Ovary (tissue), 10 donors: ENCODE results near the gene FAM72A. TPM values are rescaled to one million over a fixed set of nuclear protein-coding genes. Genes with fewer than 3 reads are reported as not detected.
A peak's percentile ranks its signal among the peaks of the same experiment; 100 is the strongest.
"Not testable (repeated sequence)": the region's sequence is repeated elsewhere in the genome, so short reads cannot be mapped to it uniquely, and the experiment has no call there.

Experiments
- DNase-seq, 5 donors: peaks; one replicate each; pipeline ENCODE4 v3.0.0-alpha.2; 2019 to 2020
- H3K27ac ChIP-seq, 2 donors: fragments of 200-600 bp; one replicate each; pipeline versions ENCODE4 v1.5.1 to v1.8.0; 2019 to 2022
- H3K27me3 ChIP-seq: fragments of 200-600 bp; one replicate; pipeline ENCODE4 v1.8.0; 2022
- H3K36me3 ChIP-seq: fragments of 200-600 bp; sonication (generic); one replicate; pipeline ENCODE4 v1.5.1; 2019
- H3K4me1 ChIP-seq: one replicate; pipeline ENCODE4 v1.8.1; 2013; ENCODE audit warnings: mild to moderate bottlenecking, moderate library complexity; ENCODE audit not compliant: insufficient read depth
- H3K4me3 ChIP-seq: fragments of 200-600 bp; sonication (generic); one replicate; pipeline ENCODE4 v1.5.1; 2017
- H3K9me3 ChIP-seq, 2 donors: fragments of 200-600 bp in 1 of 2; sonication (generic) in 1 of 2; one replicate each; pipeline versions ENCODE4 v1.5.1 to v1.8.1; 2013 to 2019; ENCODE audit warnings: mild to moderate bottlenecking in 1 of 2, moderate library complexity in 1 of 2
- WGBS, 3 donors: extraction: QIAGEN DNeasy Blood & Tissue Kit in 1 of 3; methylation state at CpG; one replicate each; pipeline versions ENCODE4 v1.1.5 to v1.1.7; 2013 to 2017; 5-methylcytosine and 5-hydroxymethylcytosine counted together
- intact Hi-C, 4 donors: fragments of 100-400 bp; cut with DNase I; formaldehyde crosslinking; loops; one replicate each; pipeline versions ENCODE4 v1.11.0 to v1.15.1; 2022 to 2023
- long read RNA-seq, 3 donors: library from polyadenylated mRNA in 2 of 3; unstranded in 2 of 3; transcript quantifications; one replicate each; pipeline ENCODE4 v2.0.0 and lab custom pipeline, GENCODE V29; 2021 to 2026
- polyA plus RNA-seq, 2 donors: library from polyadenylated mRNA; stranded (reverse); fragments of 200-250 nt in 1 of 2; fragments of 350-450 nt in 1 of 2; fragmentation: Illumina TruSeq in 1 of 2; extraction: RNeasy Lipid Tissue Mini Kit (QIAGEN cat#74804) in 1 of 2; gene quantifications; one replicate each; pipeline ENCODE4 v1.2.3, GENCODE V29; 2013 to 2014
- total RNA-seq, 7 donors: library from RNA; depleted of rRNA in 2 of 7; stranded (reverse); fragments of >200 nt in 2 of 7; fragmentation: NEBNext Ultra II Directional in 3 of 7; extraction: Animal tissue kit (Norgen Biotek cat#: 25700) in 3 of 7; gene quantifications; one replicate each; pipeline versions ENCODE4 v1.1.0 to v1.2.4, GENCODE V29; 2016 to 2023
- donor health status: DM: no; HTN: no; CAD: no; lungs with moderate emphysema.
- donor health status: DM: no; HTN: no; CAD: no.
- donor health status: Bipolar disorder and iron deficiency.
- donor health status: DM: yes; HTN: yes; CAD: no.
- donor health status: DM: no; HTN: no; CAD: no.
- donor health status: DM: yes; HTN: yes; CAD: no.

FAM72A gene
- total RNA-seq: 1 to 10 TPM in 4 of 7 donors, under 1 TPM in 3; 0.68 to 2.7 (median 2.0) TPM
- polyA plus RNA-seq: 1 to 10 TPM; 1.3 to 1.5 TPM
- long read RNA-seq, donor 1, partial matches to known transcripts: 0 of 2 reads
- long read RNA-seq, donor 1, other reads (novel, unspliced or antisense): 1 of 2 reads
- long read RNA-seq, donor 2, partial matches to known transcripts: 0 of 7 reads
- long read RNA-seq, donor 2, other reads (novel, unspliced or antisense): 0 of 7 reads
- long read RNA-seq, donor 3, partial matches to known transcripts: 1 of 3 reads
- long read RNA-seq, donor 3, other reads (novel, unspliced or antisense): 1 of 3 reads

DNA sequence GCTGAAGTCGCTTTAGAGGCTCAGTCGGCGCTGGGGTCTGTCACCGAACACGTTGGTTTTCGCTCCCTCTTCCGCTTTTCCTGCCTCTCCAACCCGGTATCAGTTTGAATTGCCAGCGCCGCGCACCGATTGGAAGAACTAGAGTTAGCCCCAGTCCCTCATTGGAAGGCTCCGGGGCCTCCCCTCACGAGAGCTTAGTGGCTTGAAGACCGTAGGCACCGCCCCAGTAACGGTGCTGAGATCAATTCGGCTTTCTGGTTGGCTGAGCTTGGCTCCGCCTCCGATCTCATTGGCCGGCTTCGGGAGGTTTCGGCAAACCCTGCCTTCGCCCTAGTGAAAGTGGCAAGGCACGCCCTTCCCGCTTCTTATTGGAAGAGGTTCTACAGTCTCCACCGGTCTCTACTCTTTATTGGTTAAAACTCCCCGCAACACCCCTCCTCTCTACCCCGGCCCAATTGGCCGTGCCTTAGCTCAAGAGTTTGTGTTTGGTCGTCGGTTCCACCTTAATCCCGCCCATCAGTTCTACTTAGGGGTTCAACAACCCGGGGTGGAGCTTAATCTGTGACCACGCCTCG, at the start of gene FAM72A:
Gene FAM72A, minus strand, starts transcription at position 51 of the 575 bp plus-strand sequence. CDS start 814 bp downstream, outside the sequence.
- Histone ChIP-seq H3K27ac (peak within 1 kb of the TSS; percentile 79 to 92), H3K4me3 (peak within 1 kb of the TSS; percentile 43)
- H3K27me3 ChIP-seq, H3K36me3 ChIP-seq, H3K4me1 ChIP-seq, H3K9me3 ChIP-seq, intact Hi-C loops: not testable (repeated sequence)
- WGBS, 3 donors: 0 to 1% (median 0%) methylated on average over 16 to 20 of the region's 36 CpGs
- peak; percentile 95 to 98 (median 96) for DNase-seq

DNA sequence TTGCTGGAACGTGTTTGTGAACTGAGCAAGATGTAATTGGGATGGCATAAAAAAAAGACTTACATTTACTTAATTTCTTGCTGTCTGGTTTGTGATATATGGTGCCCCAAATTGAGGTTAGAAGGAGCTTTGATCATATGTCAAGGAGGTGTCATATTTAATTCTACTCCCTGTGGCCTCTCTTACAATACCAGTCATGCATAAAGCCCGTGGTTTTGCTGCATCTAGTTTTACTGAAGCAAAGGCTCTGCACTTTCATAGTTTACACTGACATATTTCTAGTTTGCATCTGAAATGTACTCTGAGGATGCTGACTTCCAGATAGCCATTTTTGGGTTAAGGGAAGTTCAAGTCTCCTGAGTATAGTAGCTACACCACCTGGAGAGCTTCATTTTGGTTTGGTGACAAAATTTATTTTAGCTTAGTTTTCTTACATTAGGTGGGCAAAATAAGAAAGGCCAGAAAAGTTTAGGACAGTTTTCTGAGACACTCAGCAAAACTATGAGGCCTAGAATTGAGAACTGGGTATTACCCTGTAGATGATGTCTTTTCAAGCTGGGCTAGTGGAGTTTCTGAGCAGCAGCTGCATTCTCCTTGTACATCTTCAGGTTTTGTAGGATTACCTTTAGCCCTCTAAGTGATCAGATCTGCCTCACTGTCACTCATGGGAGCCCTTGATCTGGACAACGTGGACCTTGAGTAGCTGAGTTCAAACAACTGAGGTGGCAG, 48.5 kb upstream of the FAM72A start:
- not testable (repeated sequence) for H3K27me3 ChIP-seq, H3K9me3 ChIP-seq
- WGBS, 3 donors: 57 to 83% (median 79%) methylated on average over 1 to 2 of the region's 3 CpGs

GRCh38 chr1:206246129-206246886, 43.7 kb upstream of the FAM72A start:
- DNase-seq, H3K27me3 ChIP-seq, H3K27ac ChIP-seq, H3K36me3 ChIP-seq, intact Hi-C loops, H3K9me3 ChIP-seq, H3K4me1 ChIP-seq, H3K4me3 ChIP-seq: not testable (repeated sequence)
- WGBS, 3 donors: no CpG with 5 or more reads among the region's 10 CpGs

More for the DNA sequence above, 48.5 kb upstream of the FAM72A start:
- DNase-seq, H3K36me3 ChIP-seq, H3K4me1 ChIP-seq, H3K27ac ChIP-seq, intact Hi-C loops, H3K4me3 ChIP-seq: not testable (repeated sequence)

DNA sequence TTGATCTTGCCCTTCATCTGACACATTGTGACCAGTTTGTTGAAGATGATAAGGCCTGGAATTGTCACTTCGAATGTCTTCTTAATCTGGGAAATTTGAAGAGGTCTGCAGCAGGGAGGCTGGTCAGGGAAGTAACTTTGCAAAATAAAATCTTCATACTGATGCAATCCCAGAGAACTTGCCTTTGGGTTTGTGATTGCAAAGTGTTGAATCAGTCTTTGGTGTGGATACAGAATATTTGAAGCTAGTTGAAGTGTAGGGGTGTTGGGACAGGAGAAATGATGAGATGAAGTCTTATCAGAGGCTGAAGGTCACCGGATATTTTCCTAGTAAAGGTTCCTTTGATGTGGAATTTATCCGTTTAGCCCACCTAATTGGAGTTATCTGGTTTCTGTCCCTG, 42.8 kb upstream of the FAM72A start:
- H3K27ac ChIP-seq, H3K36me3 ChIP-seq, H3K4me1 ChIP-seq, DNase-seq, H3K27me3 ChIP-seq, intact Hi-C loops, H3K9me3 ChIP-seq, H3K4me3 ChIP-seq: not testable (repeated sequence)
- 72 to 88% (median 83%) methylated on average over 1 of the region's 3 CpGs for WGBS, 3 donors

GRCh38 chr1:206243335-206243734, 40.7 kb upstream of the FAM72A start:
- H3K9me3 ChIP-seq, H3K36me3 ChIP-seq, H3K4me1 ChIP-seq, intact Hi-C loops, H3K27ac ChIP-seq, H3K27me3 ChIP-seq, H3K4me3 ChIP-seq, DNase-seq: not testable (repeated sequence)
- 67 to 71% (median 69%) methylated on average over 1 to 3 of the region's 3 CpGs for WGBS, 3 donors

- H3K9me3 ChIP-seq, H3K36me3 ChIP-seq, H3K4me1 ChIP-seq, H3K27me3 ChIP-seq, intact Hi-C loops, H3K4me3 ChIP-seq, H3K27ac ChIP-seq, DNase-seq: not testable (repeated sequence)
- 93 to 100% (median 93%) methylated on average over 4 of the region's 4 CpGs for WGBS, 3 donors
Observed at GRCh38 chr1:206240288-206240687, 37.6 kb upstream of the FAM72A start.

- H3K27me3 ChIP-seq, H3K36me3 ChIP-seq, H3K4me3 ChIP-seq, DNase-seq, H3K4me1 ChIP-seq, H3K27ac ChIP-seq, intact Hi-C loops, H3K9me3 ChIP-seq: not testable (repeated sequence)
- WGBS, 3 donors: 100% methylated on average over 1 of the region's 2 CpGs; no CpG with 5 or more reads in 2 of the 3 donors
Observed at GRCh38 chr1:206235190-206235589, 32.6 kb upstream of the FAM72A start.

DNA sequence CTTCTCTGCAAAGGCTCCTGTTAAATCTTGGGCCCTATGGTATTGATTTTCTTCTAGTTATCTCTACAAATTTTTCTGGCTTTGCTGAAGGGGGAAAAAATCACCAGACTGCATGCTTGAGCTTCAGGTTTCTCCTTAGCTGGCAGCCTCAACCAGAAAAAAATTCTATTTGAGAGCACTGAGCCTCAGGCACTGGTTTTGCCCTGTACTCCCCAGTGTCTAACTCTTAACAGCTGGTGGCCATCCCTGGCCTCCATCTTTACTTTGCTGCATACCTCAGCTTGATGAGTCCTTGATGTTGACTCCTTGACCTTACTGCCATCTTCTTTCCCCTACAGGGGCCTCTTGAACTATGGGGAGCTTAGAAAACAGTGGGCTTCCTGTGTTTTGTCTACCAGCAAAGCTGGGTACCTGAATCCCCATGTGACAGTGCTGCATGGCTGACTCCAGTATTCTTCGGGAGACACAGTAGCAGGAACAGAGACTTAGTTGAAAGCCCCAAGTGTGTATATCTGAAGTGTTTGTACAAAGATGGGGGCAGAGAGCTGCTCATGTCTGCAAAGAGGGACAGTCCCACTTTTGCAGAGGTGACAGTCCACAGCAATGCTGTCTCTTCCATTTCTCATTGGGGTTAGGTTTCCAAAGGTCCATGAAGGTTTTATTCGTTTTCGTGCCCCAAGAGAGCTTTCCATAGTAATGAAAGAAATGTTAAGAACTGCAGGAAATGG, 31.7 kb upstream of the FAM72A start:
- H3K4me3 ChIP-seq, H3K27ac ChIP-seq, intact Hi-C loops, H3K36me3 ChIP-seq, H3K27me3 ChIP-seq, H3K4me1 ChIP-seq, DNase-seq, H3K9me3 ChIP-seq: not testable (repeated sequence)
- WGBS, 3 donors: 93 to 100% (median 96%) methylated on average over 3 of the region's 3 CpGs

DNA sequence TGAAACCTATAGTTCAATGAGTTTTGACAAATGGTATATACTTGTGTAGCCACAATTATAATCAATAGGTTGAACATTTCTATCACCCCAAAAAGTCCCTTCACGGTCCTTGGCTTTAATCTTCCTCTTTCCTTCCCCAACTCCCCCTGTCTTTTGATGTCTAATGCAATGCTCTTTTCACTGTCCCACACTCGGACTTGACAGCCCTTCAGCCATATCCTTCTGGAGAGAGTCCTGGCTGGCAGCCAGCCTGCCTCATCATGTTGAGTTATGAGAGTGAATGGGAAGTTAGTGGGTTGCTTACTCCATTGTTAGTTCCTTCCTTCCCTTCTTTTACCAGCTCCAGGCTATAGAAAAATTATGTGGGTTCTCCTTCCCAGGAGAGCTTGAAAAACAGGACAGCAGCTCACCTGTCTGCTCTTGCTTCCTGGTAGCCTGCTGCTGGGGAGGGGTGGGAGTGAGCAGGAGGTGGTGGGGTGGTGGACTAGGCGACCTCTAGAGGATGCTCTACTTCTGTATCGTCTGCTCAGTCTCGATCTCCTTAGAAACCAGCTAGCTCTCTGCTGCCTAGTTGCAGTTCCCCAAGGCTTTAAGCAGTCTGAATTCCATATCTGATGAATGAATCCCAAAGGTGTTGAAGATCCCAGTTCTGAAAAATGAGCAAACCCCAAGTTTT, 30.5 kb upstream of the FAM72A start:
- H3K27ac ChIP-seq, DNase-seq, H3K4me1 ChIP-seq, H3K27me3 ChIP-seq, H3K36me3 ChIP-seq, intact Hi-C loops, H3K9me3 ChIP-seq, H3K4me3 ChIP-seq: not testable (repeated sequence)
- 57 to 80% (median 67%) methylated on average over 2 to 3 of the region's 5 CpGs for WGBS, 3 donors

DNA sequence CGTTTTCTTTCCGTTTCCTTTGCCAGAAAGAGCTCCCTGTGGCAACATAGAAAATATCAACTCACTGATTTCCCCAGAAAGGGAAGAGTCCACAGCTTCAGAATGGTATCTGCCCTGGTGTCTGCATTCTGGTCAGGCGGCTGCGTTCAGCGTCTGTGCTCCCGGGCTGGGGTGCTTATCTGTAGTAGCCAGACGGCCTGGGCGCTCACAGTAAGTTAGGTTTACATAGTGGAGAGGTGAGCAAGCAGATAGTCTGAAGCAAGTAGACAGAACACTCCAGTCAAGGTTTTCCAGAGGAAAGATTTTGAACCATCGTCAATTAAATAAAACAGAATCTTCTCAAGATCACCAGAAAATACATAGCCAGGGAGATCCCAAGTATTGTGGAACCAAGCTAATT, 29.4 kb upstream of the FAM72A start:
- H3K4me3 ChIP-seq, H3K27me3 ChIP-seq, intact Hi-C loops, H3K9me3 ChIP-seq, H3K27ac ChIP-seq, H3K4me1 ChIP-seq, DNase-seq, H3K36me3 ChIP-seq: not testable (repeated sequence)
- 44 to 54% (median 44%) methylated on average over 6 to 9 of the region's 9 CpGs for WGBS, 3 donors
